COLO829 (cell line): ENCODE results near the gene AMACR.

Experiments
- DNase-seq: peaks from one replicate; pipeline ENCODE4 v3.0.0; 2012; ENCODE audit warnings: low spot score

AMACR gene

DNA sequence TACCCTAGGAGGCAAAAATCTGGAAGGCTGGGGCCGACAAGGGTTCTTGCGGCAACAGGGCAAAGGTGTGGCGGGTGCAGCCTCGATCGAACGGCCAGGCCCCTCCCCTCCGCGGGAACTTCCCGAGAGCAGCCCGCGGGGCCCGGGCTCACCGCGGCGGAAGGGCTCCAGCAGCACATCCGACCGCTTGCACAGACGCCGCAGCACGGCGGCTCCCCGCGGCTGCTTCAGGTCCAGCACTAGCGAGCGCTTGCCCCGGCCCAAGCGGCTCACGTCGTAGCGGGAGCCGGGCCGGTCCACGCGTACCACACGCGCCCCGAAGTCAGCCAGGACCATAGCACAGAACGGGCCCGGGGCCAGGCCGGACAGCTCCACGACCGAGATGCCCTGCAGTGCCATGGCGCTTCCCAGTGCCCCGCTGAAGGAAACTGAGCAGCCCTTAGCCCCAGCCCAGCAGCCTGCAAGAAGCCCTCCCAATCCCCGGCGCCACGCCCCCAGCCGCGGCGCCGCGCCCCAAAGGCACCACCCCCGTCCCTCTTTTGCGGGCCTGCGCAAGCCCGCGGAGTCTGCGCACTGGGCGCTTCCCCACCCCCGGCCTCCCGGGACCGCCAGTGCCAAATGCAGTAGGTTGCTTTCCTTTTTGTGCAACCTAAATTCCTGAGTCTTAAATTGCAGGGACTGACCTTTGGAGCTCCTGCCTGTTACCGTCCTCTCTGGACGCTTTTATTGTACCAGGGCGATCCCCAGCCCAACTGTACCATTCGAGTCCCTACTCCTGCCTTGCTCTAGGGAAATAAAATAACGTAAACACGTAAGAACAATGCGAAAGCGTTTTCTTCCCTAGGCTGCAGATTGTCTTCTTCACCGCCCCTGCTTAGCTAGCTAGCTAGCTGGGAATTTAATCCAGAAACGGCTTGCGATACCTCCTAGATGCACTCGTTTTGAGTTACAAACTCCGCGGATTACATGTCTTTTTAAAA lies at the start of gene AMACR:
AMACR (minus strand) TSS at position 430 of the 980 bp plus-strand sequence; CDS start at position 399, 31 bp downstream.
- DNase-seq = peak; percentile 90

DNA sequence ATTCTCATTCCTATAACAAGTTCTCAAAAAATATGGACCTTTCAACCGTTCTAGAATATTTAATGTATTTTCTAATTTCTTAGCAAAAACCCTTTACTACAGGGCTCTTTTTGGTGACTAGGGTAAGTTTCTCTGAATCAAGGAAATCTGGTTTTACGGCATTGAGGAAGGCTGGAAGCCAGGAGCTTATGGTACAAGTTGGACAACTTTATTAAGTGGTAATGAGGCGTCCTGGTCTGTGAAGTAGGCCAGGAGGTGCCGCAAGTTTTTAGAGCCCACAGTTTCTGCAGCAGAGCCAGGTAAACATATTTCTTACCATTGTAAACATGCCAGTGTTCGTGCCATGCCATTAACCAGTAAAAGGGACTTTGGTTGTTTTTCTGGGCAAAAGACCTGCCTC lies 49.7 kb upstream of the AMACR start:
- DNase-seq = no peak

DNA sequence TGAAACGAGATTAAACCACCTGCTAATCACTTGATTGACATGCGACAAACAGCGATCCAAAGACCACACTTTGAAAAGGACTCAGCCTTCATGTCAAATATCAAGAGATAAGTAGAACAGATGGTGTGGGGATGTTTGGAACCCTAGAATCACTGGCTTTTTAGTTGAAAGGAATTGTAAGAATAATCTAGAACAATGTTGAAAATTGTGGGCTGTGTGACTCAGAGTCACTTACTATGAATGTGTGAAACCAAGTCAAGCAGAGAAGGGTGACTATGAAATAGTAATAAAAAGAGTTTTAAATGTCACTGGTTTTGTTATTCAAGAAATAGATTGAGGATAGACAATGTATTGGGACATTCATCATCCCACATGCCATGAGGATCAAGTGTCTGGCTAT lies 49.3 kb upstream of the AMACR start:
- DNase-seq = no peak

DNA sequence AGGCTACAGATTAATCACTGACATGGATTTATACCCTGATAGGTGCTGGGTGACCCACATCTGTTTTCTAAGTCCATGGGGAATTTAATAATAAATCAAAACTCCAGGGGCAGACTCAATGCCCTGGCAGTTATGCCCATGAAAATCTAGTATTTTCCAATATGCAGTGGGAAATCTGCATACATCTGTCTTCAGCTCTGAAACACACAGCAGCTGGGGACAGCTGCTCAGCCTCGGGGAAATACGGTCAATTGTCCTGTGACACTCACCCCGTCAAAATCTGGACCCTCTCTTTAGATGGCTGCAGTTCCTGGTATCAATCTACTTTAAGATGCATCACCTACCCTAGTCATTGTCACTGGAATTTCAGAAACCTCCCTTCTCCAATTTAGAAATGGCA lies 47.8 kb upstream of the AMACR start:
- no peak for DNase-seq

DNA sequence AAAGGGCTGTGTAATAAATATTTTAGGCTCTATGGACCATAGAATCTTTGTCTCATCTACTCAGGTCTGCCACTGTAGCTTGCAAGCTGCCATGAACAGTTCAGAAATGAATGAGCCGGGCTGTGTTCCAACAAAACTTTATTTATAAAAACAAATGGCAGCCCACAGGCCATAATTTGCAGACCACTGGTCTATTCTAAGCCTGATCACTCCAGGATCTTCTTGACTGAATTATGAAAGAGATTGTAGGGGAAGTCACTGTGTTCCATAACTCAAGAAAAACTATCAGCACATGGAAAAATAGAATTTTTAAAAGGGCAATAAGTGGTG lies 46.5 kb upstream of the AMACR start:
- no peak for DNase-seq

DNA sequence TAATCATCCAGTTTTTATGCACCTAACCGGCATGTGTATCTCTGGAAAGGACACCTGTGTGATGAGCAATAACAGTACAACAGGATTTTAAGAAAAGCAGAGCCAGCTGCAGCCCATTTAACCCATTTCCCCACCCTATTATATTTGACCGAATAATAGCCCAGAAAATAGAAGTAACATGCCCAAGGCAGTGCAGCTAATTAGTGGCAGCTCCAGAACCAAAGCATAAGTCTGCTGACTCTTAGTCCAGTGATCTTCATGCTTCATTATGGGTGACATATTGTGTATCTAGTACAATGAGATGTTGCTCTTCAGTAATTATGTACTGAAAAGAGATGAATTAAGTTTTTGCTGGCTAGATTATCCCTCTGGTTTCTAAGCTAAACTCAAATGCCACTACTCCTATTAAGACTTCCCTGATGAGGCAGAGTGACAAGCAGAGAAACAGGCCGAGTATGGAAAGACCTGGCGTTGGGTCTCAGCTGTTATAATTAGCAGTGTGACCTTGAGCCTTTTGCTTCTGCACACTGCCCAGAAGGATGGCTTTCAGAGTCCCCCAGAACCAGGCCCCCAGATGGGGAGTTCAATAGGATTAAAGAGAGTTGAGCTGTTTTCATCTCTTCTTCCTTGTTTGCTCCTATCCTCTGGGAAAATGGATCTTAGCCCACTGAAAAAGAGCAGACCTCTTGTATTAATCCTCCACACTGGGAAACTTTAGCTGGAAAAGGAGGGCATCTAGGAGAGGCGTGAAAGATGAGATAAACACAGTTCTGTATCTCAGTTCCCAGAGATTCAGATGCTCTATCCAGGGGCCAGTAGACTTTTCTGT lies 45.9 kb upstream of the AMACR start:
- DNase-seq = no peak

DNA sequence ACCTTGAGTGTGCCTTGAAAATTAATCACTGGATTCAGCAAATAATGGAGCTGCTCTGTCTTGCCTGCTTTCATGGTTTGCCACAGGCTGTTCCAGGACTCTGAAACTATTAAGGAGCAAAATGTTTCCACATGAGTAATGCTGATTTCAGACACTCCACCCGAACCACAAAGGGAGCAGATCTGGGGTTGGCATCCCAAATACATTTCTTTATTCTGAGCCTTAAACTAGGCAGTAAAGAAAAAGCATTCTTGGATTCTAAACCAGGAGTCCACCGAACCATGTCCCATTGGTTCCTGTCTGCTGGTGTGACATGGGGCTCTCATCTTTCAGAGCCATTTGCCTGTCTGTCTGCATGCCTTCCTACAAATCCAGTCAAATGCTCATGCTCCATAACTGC lies 45.3 kb upstream of the AMACR start:
- no peak for DNase-seq

DNA sequence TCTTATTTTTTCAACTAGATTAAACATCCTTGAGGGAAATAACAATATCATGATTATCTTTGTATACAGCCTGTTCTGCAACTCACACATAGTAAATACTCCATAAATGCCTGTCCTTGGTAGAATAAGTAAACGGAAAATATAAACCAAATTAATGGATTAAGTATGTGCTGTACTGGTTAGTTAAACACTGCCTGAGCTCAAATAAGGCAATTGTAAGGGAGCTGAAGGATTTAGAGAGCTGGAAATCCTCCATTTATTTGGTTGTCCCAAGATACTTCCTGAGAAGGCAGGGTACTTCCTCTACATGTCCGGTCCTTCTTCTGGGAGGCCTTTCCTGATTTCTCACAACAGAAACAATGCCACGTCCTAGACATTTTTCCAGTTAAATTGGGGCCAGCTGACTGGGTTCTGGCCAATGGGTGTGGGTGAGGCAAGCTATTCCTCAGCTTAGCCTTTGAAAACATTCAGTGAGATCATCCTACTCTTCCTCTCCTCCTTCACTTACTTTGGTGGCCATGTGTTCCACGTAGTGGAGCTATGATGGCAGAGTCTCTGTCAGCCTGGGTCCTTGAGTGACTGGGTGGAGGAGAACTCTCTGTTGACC lies 43.6 kb upstream of the AMACR start:
- no peak for DNase-seq

DNA sequence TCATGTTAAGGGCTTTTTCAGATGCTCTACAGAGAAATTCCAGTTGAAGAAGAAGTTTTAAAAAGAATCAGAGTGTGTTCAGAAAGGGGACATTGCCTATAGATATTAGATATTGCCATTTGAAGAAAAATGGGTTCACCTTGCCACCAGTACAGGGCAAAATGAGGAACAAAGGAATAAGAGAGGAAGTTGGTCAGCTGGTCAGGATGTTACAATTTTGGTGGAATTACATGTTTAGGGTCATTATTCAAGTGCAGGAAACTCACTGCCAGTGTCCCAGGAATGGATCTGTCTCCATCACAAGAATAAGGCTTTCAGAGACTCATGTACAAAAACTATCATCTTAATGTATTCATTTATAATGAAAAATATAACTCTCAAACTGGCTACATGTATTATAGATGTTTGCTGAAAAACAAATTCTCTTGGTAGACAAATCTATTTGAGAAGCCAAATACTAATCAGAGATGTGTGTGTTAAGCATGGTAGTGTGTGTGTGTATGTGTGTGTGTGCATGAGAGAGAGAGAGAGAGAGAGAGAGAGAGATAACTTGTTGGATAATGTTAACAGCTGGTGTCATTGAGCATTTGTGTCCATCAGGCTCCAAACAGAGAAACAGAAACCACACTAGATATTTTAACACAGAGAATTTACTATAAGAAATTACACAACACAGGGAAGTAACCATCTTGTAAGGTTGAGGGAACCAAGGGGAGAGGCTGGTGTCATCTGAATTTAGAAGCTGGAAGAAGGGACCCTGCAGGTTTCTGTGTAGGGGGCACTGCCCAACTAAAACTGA lies 40.1 kb upstream of the AMACR start:
- DNase-seq = no peak

DNA sequence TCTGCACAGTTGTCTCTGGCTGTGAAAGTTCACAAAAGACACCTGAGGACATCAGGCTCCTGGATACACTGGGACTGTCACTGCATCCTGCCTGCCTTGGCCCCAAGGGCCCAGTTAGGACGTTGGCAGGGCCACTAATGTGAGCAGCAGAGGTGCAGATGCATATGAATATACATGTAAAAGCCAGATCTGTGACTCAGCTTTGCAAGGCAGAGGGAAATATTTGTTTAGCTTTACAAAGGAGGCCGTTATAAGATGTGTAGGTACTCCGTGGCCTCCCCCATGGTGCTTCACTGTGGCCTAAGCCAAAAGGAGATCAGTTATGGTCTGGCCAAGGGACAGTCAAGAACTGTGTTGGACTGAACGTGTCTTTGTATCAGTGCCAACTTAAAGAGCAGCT lies 39.3 kb upstream of the AMACR start:
- DNase-seq = no peak

DNA sequence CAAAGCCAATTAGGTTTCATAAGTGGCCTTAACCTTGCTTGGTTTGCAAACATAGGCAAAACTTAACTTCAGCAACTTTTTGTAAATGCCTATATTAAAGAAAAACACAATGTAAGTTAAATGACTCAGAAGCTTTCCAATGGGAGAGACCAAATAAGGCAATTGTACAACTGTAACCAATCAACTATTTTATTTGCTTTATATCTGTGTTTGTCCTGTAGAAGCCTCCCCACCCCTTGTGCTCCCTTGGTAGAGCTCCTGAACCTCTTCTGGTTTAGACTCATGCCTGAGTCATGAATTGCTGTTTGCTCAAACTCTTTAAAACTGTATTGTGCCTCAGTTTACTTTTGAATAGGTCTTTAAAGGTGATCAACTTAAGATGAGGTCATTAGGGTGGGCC lies 38.1 kb upstream of the AMACR start:
- no peak for DNase-seq

DNA sequence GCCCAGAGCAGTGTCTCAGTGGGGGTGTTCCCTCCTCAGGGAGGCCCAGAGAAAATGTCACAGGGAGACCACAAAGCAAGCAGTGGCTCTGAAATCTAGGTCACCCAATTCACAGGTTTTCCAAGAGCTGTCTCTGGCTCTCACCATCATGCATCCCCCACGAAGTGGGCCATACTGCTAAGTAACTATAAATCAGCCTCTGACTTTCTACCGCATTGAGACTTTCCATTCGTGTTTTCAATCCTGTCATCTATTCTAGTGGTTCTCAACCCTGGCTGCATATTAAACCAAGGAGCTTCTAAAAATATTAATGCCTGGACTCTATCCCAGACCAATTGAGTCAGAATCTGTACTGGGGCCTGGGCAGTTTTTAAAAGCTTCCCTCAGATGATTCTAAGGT lies 37.2 kb upstream of the AMACR start:
- no peak for DNase-seq

DNA sequence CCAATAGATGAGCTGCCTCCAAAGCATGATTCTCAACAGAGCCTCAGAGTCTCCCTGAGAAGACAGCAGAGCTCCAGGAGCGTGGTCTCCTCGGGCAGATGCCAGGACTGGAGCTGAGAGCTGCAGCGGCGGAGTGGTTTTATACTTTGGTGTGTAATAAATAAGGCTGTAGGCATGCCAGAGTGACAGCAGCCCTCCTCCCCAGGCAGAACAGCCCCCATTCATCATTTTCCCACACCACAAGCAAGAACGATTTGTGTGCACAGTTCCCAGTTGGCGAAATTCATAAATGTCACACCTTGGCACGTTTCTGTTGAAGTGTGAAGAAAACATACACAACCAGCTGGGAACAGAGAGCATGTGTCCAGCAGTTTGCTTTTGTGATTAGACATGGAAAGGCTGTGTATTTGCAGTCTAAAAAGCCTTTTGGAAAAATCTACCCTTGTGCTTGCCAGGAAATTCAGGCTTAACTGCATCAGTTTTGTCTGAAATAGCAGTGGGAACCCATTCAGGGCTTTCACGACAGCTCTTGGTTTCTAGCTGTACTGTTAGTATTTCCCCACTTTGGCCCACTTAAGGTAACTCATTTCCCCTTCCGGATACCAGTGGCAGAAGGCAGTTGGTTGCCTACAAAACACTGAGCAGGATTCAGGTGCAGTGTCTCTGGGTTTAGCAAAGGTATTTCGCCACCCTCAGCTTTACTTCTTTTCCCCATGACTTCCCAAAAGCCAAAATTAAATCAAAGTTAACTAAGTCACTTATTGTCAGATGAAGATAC lies 35.4 kb upstream of the AMACR start, which contains the start of gene C1QTNF3:
C1QTNF3 (minus strand) TSS at position 115 of the 778 bp plus-strand sequence; CDS start at position 27, 88 bp downstream.
- DNase-seq = no peak

DNA sequence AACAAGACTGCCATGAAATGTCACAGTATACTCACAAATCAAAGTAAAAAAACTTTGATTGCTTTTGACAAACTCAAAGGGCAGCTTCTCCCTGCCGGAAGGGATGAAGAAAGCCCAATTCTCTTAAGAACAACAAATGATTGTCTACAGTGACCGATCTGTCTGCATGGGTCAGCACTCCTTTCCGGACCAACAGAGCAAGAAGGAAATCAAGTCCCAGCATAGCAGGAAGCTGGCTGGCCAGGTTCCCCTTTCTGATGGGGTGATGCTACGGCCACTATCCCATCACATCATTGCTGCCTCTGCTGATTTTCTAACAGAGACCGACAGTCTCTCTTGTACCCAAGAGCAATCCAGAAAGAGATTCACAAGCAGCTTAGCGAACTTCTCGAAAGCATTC lies 34.5 kb upstream of the AMACR start:
- DNase-seq = peak; percentile 67

DNA sequence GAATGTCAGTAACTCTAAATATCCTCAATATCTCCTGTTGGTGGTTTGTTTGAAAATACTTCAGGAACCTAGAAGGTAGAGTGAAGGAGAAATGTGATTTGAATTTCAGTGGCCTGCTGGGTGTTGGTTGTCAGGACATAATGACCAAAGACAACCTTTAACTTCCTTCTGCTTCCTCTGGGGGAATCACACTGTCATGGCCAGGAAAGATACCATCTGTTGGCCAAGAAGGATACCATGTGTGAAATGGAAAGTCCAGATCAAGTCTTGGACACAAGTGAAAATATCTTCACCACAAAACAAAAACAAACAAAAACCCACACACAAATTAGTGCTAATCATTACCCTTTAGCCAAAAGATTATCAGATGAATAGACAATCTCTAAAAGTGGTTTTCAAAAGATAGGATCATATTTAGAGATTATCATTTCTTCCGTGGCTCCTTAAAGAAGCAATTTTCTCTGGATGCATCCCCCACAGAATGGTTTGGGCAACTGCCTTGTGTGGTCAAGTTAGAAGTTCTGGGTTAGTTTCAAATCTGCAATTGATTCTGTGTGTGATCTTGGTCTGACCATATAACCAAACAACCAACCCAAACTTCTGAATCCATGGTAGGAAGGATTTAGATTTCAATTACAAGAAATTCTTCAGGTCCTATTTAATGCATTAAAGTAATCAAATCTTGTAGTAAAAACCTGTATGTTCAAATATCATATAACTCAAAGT lies 33.6 kb upstream of the AMACR start:
- no peak for DNase-seq

DNA sequence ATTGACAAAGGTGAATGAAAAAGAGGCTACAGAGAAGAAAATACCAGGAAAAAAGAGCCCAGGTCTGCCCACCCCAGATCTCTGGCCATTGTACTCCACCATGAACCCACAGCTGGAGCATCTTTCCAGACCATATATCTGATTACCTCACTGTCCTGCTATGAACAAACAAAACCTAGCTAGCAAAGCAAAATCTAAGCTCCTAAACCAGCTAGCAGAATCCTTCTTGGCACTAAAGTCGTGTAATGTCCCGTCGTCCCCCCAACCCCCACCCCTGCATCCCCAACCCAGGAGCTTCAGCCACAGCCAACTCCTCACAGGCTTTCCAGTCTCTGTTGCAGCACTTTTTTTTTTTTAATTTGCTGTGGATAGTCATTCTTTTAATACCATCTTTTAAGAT lies 32.6 kb upstream of the AMACR start:
- no peak for DNase-seq

DNA sequence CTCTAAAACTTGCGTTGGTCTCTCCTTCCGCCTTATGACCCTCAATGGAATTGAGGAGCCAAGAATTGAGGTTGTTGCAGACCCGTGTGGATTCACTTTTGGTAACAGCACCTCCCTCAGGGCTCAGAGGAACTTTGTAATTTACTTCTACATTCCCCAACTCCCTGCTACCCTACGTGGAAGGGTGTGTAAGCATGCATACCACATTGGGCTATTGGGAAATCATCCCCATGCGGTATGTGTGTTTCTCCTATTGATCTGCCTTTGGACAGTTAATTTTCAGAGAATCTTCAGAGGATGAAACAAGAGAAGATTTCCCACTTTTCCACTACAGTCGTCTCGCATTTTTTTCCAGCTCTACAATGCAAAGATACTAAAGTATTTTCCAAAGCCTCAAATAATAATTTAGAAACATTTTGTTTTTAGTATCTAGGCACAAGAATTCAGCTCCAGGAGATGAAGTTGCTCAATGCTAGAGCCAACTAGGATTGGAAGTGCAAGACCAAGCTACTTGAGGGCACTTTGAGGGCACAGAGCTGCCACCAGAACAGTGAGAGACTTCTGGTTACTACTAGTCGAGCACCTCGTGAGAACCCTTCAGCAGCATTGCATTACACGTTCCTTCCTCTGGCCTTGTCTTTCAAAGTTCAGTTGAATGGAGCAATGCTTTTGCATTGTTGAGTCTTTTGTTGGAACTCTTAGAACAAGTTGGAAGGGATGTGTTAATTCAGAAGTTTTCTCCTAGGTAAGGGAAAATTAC lies 31.7 kb upstream of the AMACR start:
- no peak for DNase-seq

DNA sequence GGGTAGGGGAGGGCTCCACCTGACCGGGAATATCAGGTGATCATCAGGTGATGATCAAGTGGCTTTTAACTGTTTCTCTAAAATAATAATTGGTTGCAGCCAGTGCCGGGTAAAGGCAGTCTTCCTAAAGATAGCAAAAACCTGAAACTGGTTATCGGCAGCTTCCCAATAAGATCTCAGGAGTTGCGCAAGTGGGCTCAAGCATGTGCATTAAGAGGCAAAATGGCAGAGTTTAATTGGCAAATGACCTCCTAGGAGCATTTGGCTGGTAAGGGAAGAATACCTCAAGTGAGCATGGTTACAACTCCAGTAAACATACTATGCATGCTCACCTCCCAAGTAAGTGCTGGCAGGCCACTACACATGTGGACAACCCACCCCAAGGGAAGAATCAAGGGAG lies 31.0 kb upstream of the AMACR start:
- DNase-seq = no peak

DNA sequence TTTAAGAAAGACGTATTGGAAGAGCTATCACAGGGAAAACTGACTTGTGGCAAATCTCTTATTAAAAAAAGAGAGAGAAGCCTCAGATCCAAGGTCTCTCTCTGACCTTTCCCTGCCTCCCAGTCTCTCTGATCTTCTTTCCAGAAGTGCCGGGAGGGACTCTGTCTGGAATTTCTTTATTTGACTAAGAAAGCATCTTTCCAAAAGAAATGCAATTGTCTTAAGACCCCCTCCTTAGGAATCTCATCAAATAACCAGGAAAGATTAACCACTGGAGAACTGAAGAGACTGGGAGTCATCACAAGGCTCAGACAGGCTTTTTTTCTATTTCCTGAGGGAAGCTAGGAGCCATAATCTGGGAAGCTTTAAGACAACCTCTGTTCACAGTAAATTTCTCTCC lies 30.5 kb upstream of the AMACR start:
- no peak for DNase-seq

DNA sequence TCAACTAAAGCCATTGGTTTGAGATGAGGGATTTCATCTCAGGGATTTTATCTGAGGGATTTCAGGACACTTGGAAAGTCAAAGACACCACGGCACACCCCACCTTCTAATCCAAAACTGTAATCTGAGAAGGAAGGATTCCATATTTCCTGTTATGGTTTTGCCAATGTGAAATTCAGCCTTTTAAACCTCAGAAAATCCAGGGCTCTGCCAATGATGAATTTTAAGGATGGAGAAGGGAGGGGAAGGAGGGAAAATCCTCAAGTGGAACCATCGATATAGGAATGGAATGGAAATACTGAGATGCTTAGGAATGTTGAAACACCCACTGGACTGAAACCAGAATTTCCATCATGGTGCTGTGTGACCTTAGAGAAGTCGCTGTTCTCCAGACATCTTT lies 29.9 kb upstream of the AMACR start:
- no peak for DNase-seq
